GM18505 (cell line): Measurements from ENCODE around the gene GOLGA1.
A peak's percentile ranks its signal among the peaks of the same experiment; 100 is the strongest.
"Not testable (repeated sequence)": the region's sequence is repeated elsewhere in the genome, so short reads cannot be mapped to it uniquely, and the experiment has no call there.

Experiments used
- ATAC-seq: cut with Tn5 transposase; IDR thresholded peaks from one replicate; pipeline ENCODE4 v1.9.1; 2021; ENCODE audit not compliant: unreplicated experiment
- POLR2A ChIP-seq: IDR thresholded peaks from 4 replicates; pipeline ENCODE4 v1.6.1; 2011; ENCODE audit warnings: borderline replicate concordance; ENCODE audit not compliant: insufficient read depth, insufficient read length; ENCODE audit errors: extremely low read depth

Gene GOLGA1, protein sequence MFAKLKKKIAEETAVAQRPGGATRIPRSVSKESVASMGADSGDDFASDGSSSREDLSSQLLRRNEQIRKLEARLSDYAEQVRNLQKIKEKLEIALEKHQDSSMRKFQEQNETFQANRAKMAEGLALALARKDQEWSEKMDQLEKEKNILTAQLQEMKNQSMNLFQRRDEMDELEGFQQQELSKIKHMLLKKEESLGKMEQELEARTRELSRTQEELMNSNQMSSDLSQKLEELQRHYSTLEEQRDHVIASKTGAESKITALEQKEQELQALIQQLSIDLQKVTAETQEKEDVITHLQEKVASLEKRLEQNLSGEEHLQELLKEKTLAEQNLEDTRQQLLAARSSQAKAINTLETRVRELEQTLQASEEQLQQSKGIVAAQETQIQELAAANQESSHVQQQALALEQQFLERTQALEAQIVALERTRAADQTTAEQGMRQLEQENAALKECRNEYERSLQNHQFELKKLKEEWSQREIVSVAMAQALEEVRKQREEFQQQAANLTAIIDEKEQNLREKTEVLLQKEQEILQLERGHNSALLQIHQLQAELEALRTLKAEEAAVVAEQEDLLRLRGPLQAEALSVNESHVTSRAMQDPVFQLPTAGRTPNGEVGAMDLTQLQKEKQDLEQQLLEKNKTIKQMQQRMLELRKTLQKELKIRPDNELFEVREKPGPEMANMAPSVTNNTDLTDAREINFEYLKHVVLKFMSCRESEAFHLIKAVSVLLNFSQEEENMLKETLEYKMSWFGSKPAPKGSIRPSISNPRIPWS

GRCh38 chr9:124940894-124941678 is at the start of gene GOLGA1:
Gene GOLGA1 (minus strand): TSS chr9:124941083. CDS start chr9:124938711, 2,372 bp downstream.
- peak; percentile 90 for TF ChIP-seq POLR2A
- ATAC-seq, result peak; percentile 85

- ATAC-seq, result no peak
- no peak for TF ChIP-seq POLR2A
Observed at GRCh38 chr9:124983698-124984097, 42.8 kb upstream of the GOLGA1 start.

- TF ChIP-seq POLR2A, result no peak
- ATAC-seq, result no peak
Observed at GRCh38 chr9:124980431-124980830, 39.5 kb upstream of the GOLGA1 start.

- no peak for TF ChIP-seq POLR2A
- no peak for ATAC-seq
Observed at GRCh38 chr9:124975131-124975530, 34.2 kb upstream of the GOLGA1 start.

DNA sequence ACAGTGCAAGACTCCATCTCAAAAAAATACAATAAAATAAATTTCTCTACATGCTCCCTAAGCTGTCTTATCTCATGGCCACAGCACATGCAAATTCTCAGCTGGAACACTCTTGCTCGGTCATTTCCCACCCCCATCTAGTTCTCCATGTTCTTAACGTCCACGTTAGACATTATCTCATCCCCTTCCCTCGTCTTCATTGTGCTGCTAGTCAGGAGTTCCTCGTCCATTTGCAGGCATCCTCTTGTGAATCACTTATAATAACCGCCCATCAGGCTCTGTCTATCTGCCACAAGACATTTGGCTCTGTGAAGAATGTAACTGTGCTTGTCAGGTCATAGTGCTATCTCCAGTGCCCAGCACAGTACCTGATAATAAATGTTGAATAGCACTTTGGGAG is 32.9 kb upstream of the GOLGA1 start:
- no peak for ATAC-seq
- TF ChIP-seq POLR2A, result no peak

DNA sequence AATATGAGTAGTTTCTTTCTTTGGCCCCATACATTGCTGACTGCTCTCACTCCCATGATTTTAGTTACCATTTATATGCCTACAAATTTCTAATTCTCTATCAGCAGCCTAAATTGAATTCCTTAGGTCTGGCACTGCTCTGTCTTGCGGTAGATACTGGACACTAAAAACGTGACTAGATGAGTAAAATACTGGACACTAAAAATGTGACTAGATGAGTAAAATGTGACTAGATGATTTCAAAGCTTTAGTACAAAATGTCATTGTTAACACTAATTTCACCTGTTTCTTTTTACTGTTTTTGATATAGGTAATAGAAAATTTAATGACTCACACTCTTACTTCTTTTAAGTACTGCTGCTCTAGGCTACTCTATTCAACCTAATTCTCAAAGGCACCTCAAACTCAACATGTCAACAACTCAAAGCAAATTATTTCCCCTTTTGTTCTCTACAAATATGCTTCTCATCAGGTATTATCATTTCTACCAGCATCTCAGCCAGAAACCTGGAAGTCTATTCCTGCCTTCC is 31.4 kb upstream of the GOLGA1 start:
- TF ChIP-seq POLR2A, result no peak
- ATAC-seq, result no peak

- no peak for ATAC-seq
- no peak for TF ChIP-seq POLR2A
Observed at GRCh38 chr9:124969401-124969800, 28.5 kb upstream of the GOLGA1 start.

DNA sequence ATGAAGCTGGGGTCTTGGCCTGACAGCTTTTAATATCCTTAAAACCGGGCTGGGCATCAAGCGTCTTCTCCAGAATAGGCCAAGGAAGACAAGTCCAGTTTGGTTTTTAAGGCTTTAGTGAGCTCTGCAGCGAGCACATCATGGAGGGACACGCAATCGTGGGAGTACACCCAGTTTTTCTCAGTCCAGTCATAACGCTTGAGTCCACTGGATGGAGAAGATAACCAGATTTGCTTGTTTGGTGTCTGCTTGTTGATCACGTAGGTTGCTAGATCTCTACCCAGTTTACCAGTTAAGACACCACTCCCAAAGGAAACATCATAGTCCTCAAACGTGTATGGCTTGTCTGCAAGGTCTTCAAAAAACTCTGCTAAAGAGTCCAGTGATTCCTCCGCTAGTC is 27.4 kb upstream of the GOLGA1 start:
- no peak for TF ChIP-seq POLR2A
- no peak for ATAC-seq

DNA sequence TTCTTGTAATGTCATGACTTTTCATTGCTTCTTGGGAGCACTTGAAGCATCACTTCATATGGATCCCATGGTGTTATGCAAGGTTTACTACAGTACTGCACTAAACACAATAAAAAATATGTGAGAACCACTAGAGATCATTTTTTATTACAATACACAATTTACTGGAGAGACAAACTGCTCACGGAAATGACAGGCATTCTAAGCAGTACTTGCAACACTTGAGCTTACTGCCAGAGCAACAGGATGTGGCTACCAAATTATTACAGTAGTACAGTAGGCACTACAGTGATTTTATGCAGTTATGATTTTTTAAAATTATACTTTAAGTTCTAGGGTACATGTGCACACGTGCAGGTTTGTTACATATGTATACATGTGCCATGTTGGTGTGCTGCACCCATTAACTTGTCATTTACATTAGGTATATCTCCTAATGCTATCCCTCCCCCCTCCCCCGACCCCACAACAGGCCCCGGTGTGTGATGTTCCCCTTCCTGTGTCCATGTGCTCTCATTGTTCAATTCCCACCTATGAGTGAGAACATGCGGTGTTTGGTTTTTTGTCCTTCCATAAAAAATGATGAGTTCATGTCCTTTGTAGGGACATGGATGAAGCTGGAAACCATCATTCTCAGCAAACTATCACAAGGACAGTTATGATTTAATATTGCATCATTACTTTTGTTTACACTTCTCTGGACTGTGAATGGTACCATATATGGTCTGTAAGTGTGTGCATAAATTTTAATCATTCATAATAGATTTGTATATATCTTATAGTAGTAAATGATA is 25.1 kb upstream of the GOLGA1 start:
- not testable (repeated sequence) for ATAC-seq

- TF ChIP-seq POLR2A, result no peak
- ATAC-seq, result no peak
Observed at GRCh38 chr9:124964604-124965003, 23.7 kb upstream of the GOLGA1 start.

DNA sequence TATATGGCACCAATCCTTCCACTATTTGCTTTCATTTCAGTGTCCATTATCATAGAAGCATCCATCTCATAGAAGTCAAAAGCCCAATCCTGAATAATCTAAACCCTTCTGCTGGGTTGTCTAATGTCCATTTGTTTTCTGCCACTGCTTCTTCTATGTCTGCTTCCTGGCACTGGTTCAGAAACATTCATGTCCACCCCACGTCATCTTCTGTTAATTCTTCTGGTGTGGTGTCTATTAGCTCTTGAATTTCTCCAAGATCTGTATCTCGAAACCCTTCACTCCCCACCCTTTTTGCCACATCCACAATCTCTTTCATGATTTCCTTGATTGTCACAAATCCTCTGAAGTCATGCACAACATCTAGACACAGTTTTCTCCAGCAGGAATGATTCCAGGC is 23.2 kb upstream of the GOLGA1 start:
- TF ChIP-seq POLR2A, result no peak
- no peak for ATAC-seq

- no peak for TF ChIP-seq POLR2A
- no peak for ATAC-seq
Observed at GRCh38 chr9:124960409-124960752, 19.5 kb upstream of the GOLGA1 start.

DNA sequence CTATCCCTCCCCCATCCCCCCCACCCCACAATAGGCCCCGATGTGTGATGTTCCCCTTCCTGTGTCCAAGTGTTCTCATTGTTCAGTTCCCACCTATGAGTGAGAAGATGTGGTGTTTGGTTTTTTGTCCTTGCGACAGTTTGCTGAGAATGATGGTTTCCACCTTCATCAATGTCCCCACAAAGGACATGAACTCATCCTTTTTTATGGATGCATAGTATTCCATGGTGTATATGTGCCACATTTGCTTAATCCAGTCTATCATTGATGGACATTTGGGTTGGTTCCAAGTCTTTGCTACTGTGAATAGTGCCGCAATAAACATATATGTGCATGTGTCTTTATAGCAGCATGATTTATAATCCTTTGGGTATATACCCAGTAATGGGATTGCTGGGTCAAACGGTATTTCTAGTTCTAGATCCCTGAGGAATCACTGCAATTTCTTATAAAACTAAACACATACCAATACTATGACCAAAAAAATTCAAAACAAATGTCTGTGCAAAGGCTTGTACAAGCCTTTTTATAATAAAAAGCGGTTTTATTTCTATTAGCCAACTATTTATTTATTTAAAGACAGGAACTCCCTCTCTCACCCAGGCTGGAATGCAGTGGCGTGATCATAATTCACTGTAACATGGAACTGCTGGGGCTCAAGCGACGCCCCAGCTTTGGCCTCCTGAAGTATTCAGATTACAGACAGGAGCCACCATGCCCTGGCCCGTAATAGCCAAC is 19.0 kb upstream of the GOLGA1 start:
- ATAC-seq, result not testable (repeated sequence)

DNA sequence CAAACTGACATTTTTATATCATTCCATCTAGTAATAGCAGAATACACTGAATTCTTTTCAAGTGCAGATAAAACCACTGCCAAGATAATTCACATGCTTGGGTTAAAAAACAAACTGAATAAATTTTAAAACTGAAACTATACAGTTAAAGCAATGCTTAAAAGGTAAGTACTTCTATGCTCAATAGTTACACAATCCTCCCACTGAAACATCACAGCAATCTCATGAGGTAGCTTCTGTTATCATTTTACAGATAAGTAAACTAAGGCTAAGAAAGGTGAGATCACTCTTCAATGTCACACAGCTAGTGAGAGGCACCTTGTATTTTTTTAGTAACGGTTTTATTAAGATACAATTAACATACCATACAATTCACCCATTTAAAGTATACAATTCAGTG is 13.4 kb upstream of the GOLGA1 start:
- TF ChIP-seq POLR2A, result no peak

More for the DNA sequence above, 13.4 kb upstream of the GOLGA1 start:
- no peak for ATAC-seq
